IMR-90 (cell line): ENCODE data around the gene MCUR1. TPM values are rescaled to one million over a fixed set of nuclear protein-coding genes. Genes with fewer than 3 reads are reported as not detected.

Experiments used
- ATAC-seq: fragments of 200-7000 bp; cut with Tn5 transposase; 2 replicates; pipeline ENCODE4 v1.9.1; 2020; ENCODE audit warnings: low read depth, mild to moderate bottlenecking, moderate library complexity
- BruUV-seq: library from RNA; stranded (reverse); fragments of 400-500 nt; replicated peaks from 2 replicates; lab custom pipeline; 2021; lab: Mats Ljungman, UMichigan
- CTCF ChIA-PET: fragments of 300-600 bp; formaldehyde crosslinking; extraction: SDS; loops from one replicate; lab custom pipeline; 2021; ENCODE audit warnings: antibody characterized with exemption; lab: Yijun Ruan, JAX
- POLR2A ChIA-PET: fragments of 300-600 bp; sonication (Branson Sonifier 250); formaldehyde crosslinking; loops from one replicate; lab custom pipeline; 2022; ENCODE audit warnings: antibody characterized with exemption; ENCODE audit not compliant: unreplicated experiment; lab: Charles Lee
- DNase-seq: peaks from one replicate; pipeline ENCODE4 v3.0.0; 2013
- H2AFZ ChIP-seq: replicated peaks from 2 replicates; pipeline ENCODE3; 2013; ENCODE audit warnings: low read length, mild to moderate bottlenecking; ENCODE audit not compliant: poor library complexity
- H2AK5ac ChIP-seq: 2 replicates; pipeline ENCODE4 v1.6.1; 2013; ENCODE audit warnings: low read depth, low read length, inconsistent platforms
- H2AK9ac ChIP-seq: replicated peaks from 2 replicates; pipeline ENCODE3; 2013; ENCODE audit warnings: mild to moderate bottlenecking, low read depth, low read length, moderate library complexity; ENCODE audit not compliant: poor library complexity
- H2BK120ac ChIP-seq: 2 replicates; pipeline ENCODE4 v1.6.1; 2013; ENCODE audit warnings: low read depth, low read length, inconsistent platforms
- H2BK15ac ChIP-seq: 3 replicates; pipeline ENCODE4 v1.6.1; 2013; ENCODE audit warnings: low read depth, low read length, inconsistent platforms
- H2BK20ac ChIP-seq: 2 replicates; pipeline ENCODE4 v1.6.1; 2013; ENCODE audit warnings: low read depth, mild to moderate bottlenecking, inconsistent platforms, low read length, moderate library complexity
- H2BK5ac ChIP-seq: 2 replicates; pipeline ENCODE4 v1.6.1; 2013; ENCODE audit warnings: mild to moderate bottlenecking, low read depth, low read length, inconsistent platforms; ENCODE audit not compliant: poor library complexity, severe bottlenecking
- H3K14ac ChIP-seq: replicated peaks from 2 replicates; pipeline ENCODE4 v1.6.1; 2013; ENCODE audit warnings: low read depth, low read length, inconsistent platforms
- H3K18ac ChIP-seq: 2 replicates; pipeline ENCODE4 v1.6.1; 2013; ENCODE audit warnings: low read depth, low read length, control low read depth
- H3K23ac ChIP-seq: 2 replicates; pipeline ENCODE4 v1.6.1; 2013; ENCODE audit warnings: low read depth, low read length, inconsistent platforms
- H3K27ac ChIP-seq: 2 replicates; pipeline ENCODE4 v1.5.1; 2013; ENCODE audit warnings: mild to moderate bottlenecking, control low read depth, low read length; ENCODE audit not compliant: insufficient read depth
- H3K27me3 ChIP-seq: 2 replicates; pipeline ENCODE4 v1.6.1; 2013; ENCODE audit warnings: low read length; ENCODE audit not compliant: control insufficient read depth, insufficient read depth
- H3K36me3 ChIP-seq: 2 replicates; pipeline ENCODE4 v1.6.1; 2013; ENCODE audit warnings: low read length, mixed read lengths; ENCODE audit not compliant: control insufficient read depth, insufficient read depth
- H3K4ac ChIP-seq: 2 replicates; pipeline ENCODE4 v1.6.1; 2013; ENCODE audit warnings: low read depth, low read length, inconsistent platforms
- H3K4me1 ChIP-seq: 2 replicates; pipeline ENCODE4 v1.6.1; 2013; ENCODE audit warnings: low read length, mixed read lengths; ENCODE audit not compliant: control insufficient read depth, insufficient read depth
- H3K4me2 ChIP-seq: 2 replicates; pipeline ENCODE4 v1.6.1; 2013; ENCODE audit warnings: low read depth, mild to moderate bottlenecking, control low read depth, low read length, moderate library complexity
- H3K4me3 ChIP-seq: 2 replicates; pipeline ENCODE4 v1.5.1; 2013; ENCODE audit warnings: low read depth, mild to moderate bottlenecking, control low read depth, low read length, moderate library complexity; ENCODE audit not compliant: insufficient read depth
- H3K56ac ChIP-seq: 2 replicates; pipeline ENCODE4 v1.6.1; 2013; ENCODE audit warnings: low read length, inconsistent platforms; ENCODE audit not compliant: insufficient read depth; ENCODE audit errors: extremely low read depth
- H3K79me1 ChIP-seq, 2 experiments: 2 replicates each; pipeline ENCODE4 v1.6.1; 2013; ENCODE audit warnings: low read length in 2 of 2, inconsistent platforms in 1 of 2, low read depth in 1 of 2
- H3K9ac ChIP-seq: 2 replicates; pipeline ENCODE4 v1.6.1; 2013; ENCODE audit warnings: low read depth, low read length, control low read depth
- H3K9me1 ChIP-seq: 2 replicates; pipeline ENCODE4 v1.6.1; 2013; ENCODE audit warnings: low read length, inconsistent platforms; ENCODE audit not compliant: insufficient read depth
- H3K9me3 ChIP-seq: 2 replicates; pipeline ENCODE4 v1.6.1; 2013; ENCODE audit warnings: low read length; ENCODE audit not compliant: control insufficient read depth, insufficient read depth
- H4K20me1 ChIP-seq: 2 replicates; pipeline ENCODE4 v1.6.1; 2013; ENCODE audit warnings: low read length, inconsistent platforms; ENCODE audit not compliant: insufficient read depth
- H4K5ac ChIP-seq: 2 replicates; pipeline ENCODE4 v1.6.1; 2013; ENCODE audit warnings: mild to moderate bottlenecking, low read depth, low read length, control low read depth
- H4K8ac ChIP-seq, 2 experiments: 2 replicates each; pipeline ENCODE4 v1.6.1; 2013; ENCODE audit warnings: low read depth in 2 of 2, low read length in 2 of 2, control low read depth in 1 of 2, inconsistent platforms in 1 of 2
- H4K91ac ChIP-seq: 2 replicates; pipeline ENCODE4 v1.6.1; 2013; ENCODE audit warnings: low read depth, low read length, inconsistent platforms; ENCODE audit not compliant: insufficient read depth
- CEBPB ChIP-seq: IDR thresholded peaks from 2 replicates; pipeline ENCODE4 v1.6.1; 2012; ENCODE audit warnings: low read depth, low read length, improper control_type of control experiment
- MAZ ChIP-seq: IDR thresholded peaks from 2 replicates; pipeline ENCODE4 v1.6.1; 2012; ENCODE audit warnings: low read depth, mild to moderate bottlenecking, low read length, improper control_type of control experiment, moderate library complexity, borderline replicate concordance
- WGBS, 2 experiments: methylation state at CpG; one replicate each; pipeline versions ENCODE4 v1.1.5 to v1.1.7; 2013; ENCODE audit warnings: missing lambda C conversion rate in 2 of 2; ENCODE audit not compliant: insufficient read length in 1 of 2; ENCODE audit errors: extremely low coverage in 2 of 2; 5-methylcytosine and 5-hydroxymethylcytosine counted together
- dilution Hi-C: fragments of 300-500 bp; cut with HindIII; formaldehyde crosslinking; loops from one replicate; pipeline ENCODE4 v1.14.3; 2018; ENCODE audit warnings: low sequenced_read_pairs; ENCODE audit not compliant: unreplicated experiment
- in situ Hi-C: fragments of 300-500 bp; cut with MboI; formaldehyde crosslinking; loops from 3 replicates; pipeline ENCODE4 v1.14.3; 2019; ENCODE audit warnings: low sequenced_read_pairs, inconsistent platforms, mixed read lengths
- intact Hi-C: fragments of 100-400 bp; cut with micrococcal nuclease; formaldehyde crosslinking; loops from 2 replicates; pipeline ENCODE4 v1.10.0; 2022
- polyA plus RNA-seq, 3 experiments: library from polyadenylated mRNA; depleted of rRNA; stranded (reverse); fragments of >200 nt; gene quantifications; 2 replicates each; pipeline ENCODE4 v1.2.3, GENCODE V29; 2012; ENCODE audit warnings: low replicate concordance in 1 of 3
- total RNA-seq: library from RNA; depleted of rRNA; stranded (reverse); fragments of >200 nt; gene quantifications from 2 replicates; pipeline ENCODE4 v1.2.3, GENCODE V29; 2012

MCUR1 gene
- total and polyA plus RNA-seq, 2 of the 4 experiments (the other 2 are of a cell fraction) = 4.1 to 6.5 TPM

DNA sequence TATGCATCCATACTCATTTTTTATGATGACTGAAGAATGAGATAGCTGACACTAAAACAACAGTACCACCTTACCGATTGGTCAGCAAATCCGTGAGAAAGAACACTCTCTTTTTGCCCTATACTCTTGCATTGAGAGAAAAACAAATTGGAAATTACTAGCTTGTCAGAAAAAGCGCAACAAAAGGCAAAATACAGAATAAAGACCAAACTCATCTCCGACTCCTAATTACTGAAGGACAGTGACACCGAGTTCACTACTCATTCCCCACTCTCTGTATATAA lies 2.1 kb downstream of the MCUR1 start:
- Histone ChIP-seq H3K27me3 (no peaks in the 10 kb centered on the region), H2AK9ac (no peak overlapping the region), H3K79me1 (peaks cover 22 to 43% of the 10 kb centered on the region in 2 experiments), H2AK5ac (no peak overlapping the region), H3K9me1 (peaks cover 6% of the 10 kb centered on the region; the same call in 1 of the 2 replicates), H4K5ac (no peak overlapping the region), H3K9me3 (no peaks in the 10 kb centered on the region), H2BK20ac (no peak overlapping the region), H2BK15ac (no peak overlapping the region), H3K18ac (no peak overlapping the region), H3K4me3 (no peak overlapping the region), H3K4me1 (no peaks in the 10 kb centered on the region), H2AFZ (no peak overlapping the region), H3K56ac (no peak overlapping the region), H2BK5ac (no peak overlapping the region), H3K9ac (no peak overlapping the region), H3K27ac (no peak overlapping the region), H3K23ac (no peak overlapping the region), H4K91ac (no peak overlapping the region), H3K14ac (no peak overlapping the region), H3K36me3 (no peaks in the 10 kb centered on the region), H2BK120ac (no peak overlapping the region), H4K8ac (no peak overlapping the region), H4K20me1 (peaks cover 3% of the 10 kb centered on the region), H3K4me2 (no peak overlapping the region), H3K4ac (no peak overlapping the region)
- dilution Hi-C loops = no loop called here
- POLR2A ChIA-PET = interaction anchor here (0.7 kb wide), 1 partner anchor 249 kb away, joined by 4 read pairs; no protein-coding TSS in a partner anchor
- intact Hi-C loops = no loop called here
- ATAC-seq (no peak), DNase-seq (no peak)
- WGBS, 2 experiments = no CpG with 5 or more reads among the region's 5 CpGs
- no peak for TF ChIP-seq CEBPB
- no peak for TF ChIP-seq MAZ
- CTCF ChIA-PET = no interaction called here
- BruUV-seq = no TSS peak
- in situ Hi-C loops = no loop called here
